K562 (cell line): Measurements from ENCODE around the gene ABHD8. TPM values are rescaled to one million over a fixed set of nuclear protein-coding genes. Genes with fewer than 3 reads are reported as not detected.

Experiments used
- ATAC-seq: fragments of 200-7000 bp; cut with Tn5 transposase; 3 replicates; pipeline ENCODE4 v1.9.1; 2020; ENCODE audit warnings: moderate library complexity
- BruUV-seq: library from RNA; stranded (reverse); fragments of 400-500 nt; replicated peaks from 2 replicates; lab custom pipeline; 2021; lab: Mats Ljungman, UMichigan
- CTCF ChIA-PET: fragments of 300-600 bp; formaldehyde crosslinking; extraction: SDS; loops from one replicate; lab custom pipeline; 2021; ENCODE audit warnings: low intra/inter-chr PET ratio; lab: Yijun Ruan, JAX
- POLR2A ChIA-PET: fragments of 300-600, 350-650 bp; sonication (Branson Sonifier 250); formaldehyde crosslinking; extraction: SDS; loops from one replicate; lab custom pipeline; 2021; ENCODE audit warnings: antibody characterized with exemption, inconsistent platforms; lab: Yijun Ruan, JAX
- DNase-seq, 4 experiments: peaks; one replicate each; pipeline versions ENCODE4 v3.0.0 to v3.0.0-alpha.2; 2011 to 2018; ENCODE audit warnings: low spot score in 3 of 4, mixed read lengths in 3 of 4; ENCODE audit errors: extremely low read depth in 1 of 4
- FAIRE-seq: peaks from 2 replicates; lab custom pipeline; 2011; peaks lifted over from hg19 to GRCh38; lab: Jason Lieb, UNC
- H2AFZ ChIP-seq: 2 replicates; pipeline ENCODE4 v1.6.0; 2011; ENCODE audit warnings: low read depth, low read length, control low read depth, inconsistent platforms
- H3K27ac ChIP-seq: fragments of 200-600 bp; 3 replicates; pipeline ENCODE4 v1.8.0; 2011; ENCODE audit warnings: low read depth, mild to moderate bottlenecking, control low read depth, inconsistent platforms, low read length, moderate library complexity, mixed read lengths; ENCODE audit errors: extremely low read depth
- H3K27me3 ChIP-seq, 2 experiments: fragments of 300-600 bp in 1 of 2; 2 replicates in 1 of 2; 3 replicates in 1 of 2; pipeline versions ENCODE4 v1.6.0 to v1.8.0; 2011; ENCODE audit warnings: inconsistent platforms in 2 of 2, low read length in 2 of 2, mild to moderate bottlenecking in 1 of 2, mixed read lengths in 1 of 2, moderate library complexity in 1 of 2; ENCODE audit not compliant: control insufficient read depth in 2 of 2, insufficient read depth in 2 of 2
- H3K36me3 ChIP-seq: fragments of 300-600 bp; 3 replicates; pipeline ENCODE4 v1.8.0; 2011; ENCODE audit warnings: mild to moderate bottlenecking, low read length, inconsistent platforms; ENCODE audit not compliant: control insufficient read depth, insufficient read depth
- H3K4me1 ChIP-seq, 2 experiments: fragments of 200-600 bp in 1 of 2; replicated peaks in 1 of 2; 2 replicates in 1 of 2; 3 replicates in 1 of 2; pipeline versions ENCODE4 v1.5.1 to v1.8.0; 2011; ENCODE audit warnings: inconsistent platforms in 2 of 2, low read length in 2 of 2, mild to moderate bottlenecking in 1 of 2, mixed read lengths in 1 of 2, moderate library complexity in 1 of 2; ENCODE audit not compliant: control insufficient read depth in 2 of 2, insufficient read depth in 2 of 2
- H3K4me2 ChIP-seq: 2 replicates; pipeline ENCODE4 v1.6.1; 2011; ENCODE audit warnings: low read length, control low read depth, inconsistent platforms, mixed read lengths; ENCODE audit not compliant: insufficient read depth
- H3K4me3 ChIP-seq: fragments of 200-600 bp; sonication (generic), shearing (Covaris generic); 2 replicates; pipeline ENCODE4 v1.5.1; 2016; ENCODE audit warnings: control low read depth, inconsistent platforms
- H3K79me2 ChIP-seq: fragments of 200-600 bp; 3 replicates; pipeline ENCODE4 v1.8.0; 2011; ENCODE audit warnings: low read length, inconsistent platforms; ENCODE audit not compliant: control insufficient read depth, insufficient read depth
- H3K9ac ChIP-seq, 2 experiments: 2 replicates each; pipeline versions ENCODE4 v1.6.0 to v1.6.1; 2011; ENCODE audit warnings: low read depth in 2 of 2, low read length in 2 of 2, control low read depth in 1 of 2, inconsistent platforms in 1 of 2, mild to moderate bottlenecking in 1 of 2, mixed read lengths in 1 of 2; ENCODE audit not compliant: insufficient read depth in 1 of 2
- H3K9me1 ChIP-seq: one replicate; pipeline ENCODE4 v1.6.0; 2011; ENCODE audit warnings: inconsistent platforms, mild to moderate bottlenecking, low read length, moderate library complexity; ENCODE audit not compliant: control insufficient read depth, insufficient read depth
- H3K9me3 ChIP-seq: replicated peaks from 2 replicates; pipeline ENCODE4 v1.5.1; 2011; ENCODE audit warnings: low read depth, low read length, inconsistent platforms; ENCODE audit not compliant: control insufficient read depth, insufficient read depth
- H4K20me1 ChIP-seq: replicated peaks from 2 replicates; pipeline ENCODE4 v1.6.1; 2011; ENCODE audit warnings: low read length, inconsistent platforms, mixed read lengths; ENCODE audit not compliant: control insufficient read depth, insufficient read depth
- ERF ChIP-seq: fragments of 450-650 bp; formaldehyde crosslinking; IDR thresholded peaks from 2 replicates; pipeline ENCODE4 v1.4.0; 2020; ENCODE audit warnings: mild to moderate bottlenecking, mixed read lengths
- ETV5 ChIP-seq: sonication (generic); formaldehyde crosslinking; IDR thresholded peaks from 2 replicates; pipeline ENCODE4 v1.4.0; 2020; ENCODE audit warnings: low read depth, mild to moderate bottlenecking, missing genetic modification reagents
- HDAC1 ChIP-seq, 2 experiments: fragments of 450-650 bp; IDR thresholded peaks; 2 replicates each; pipeline ENCODE4 v1.6.1; 2016 to 2017; ENCODE audit warnings: inconsistent platforms in 1 of 2, mild to moderate bottlenecking in 1 of 2, moderate library complexity in 1 of 2
- HNRNPL ChIP-seq: fragments of 200-400 bp; formaldehyde crosslinking; IDR thresholded peaks from 2 replicates; pipeline ENCODE4 v1.6.1; 2017; ENCODE audit warnings: low read depth, mild to moderate bottlenecking, low read length
- HNRNPLL ChIP-seq: fragments of 200-400 bp; formaldehyde crosslinking; IDR thresholded peaks from 2 replicates; pipeline ENCODE4 v1.6.1; 2017; ENCODE audit warnings: low read length, low read depth, mild to moderate bottlenecking; ENCODE audit not compliant: poor library complexity, severe bottlenecking
- KAT2B ChIP-seq: IDR thresholded peaks from one replicate; pipeline ENCODE4 v1.6.1; 2012; ENCODE audit warnings: low read depth, mild to moderate bottlenecking, control low read depth, inconsistent platforms, low read length, moderate library complexity
- KDM4B ChIP-seq, 2 experiments: fragments of 450-650 bp in 1 of 2; sonication (generic) in 1 of 2; IDR thresholded peaks; 2 replicates each; pipeline ENCODE4 v1.6.1; 2016 to 2017; ENCODE audit warnings: borderline replicate concordance in 2 of 2, antibody characterized with exemption in 1 of 2, low read depth in 1 of 2, mild to moderate bottlenecking in 1 of 2
- MYC ChIP-seq, 2 experiments: fragments of 250-450 bp in 1 of 2; sonication (Bioruptor Pico) in 1 of 2; IDR thresholded peaks; 2 replicates each; pipeline versions ENCODE4 v1.5.1 to v1.6.1; 2012 to 2021; ENCODE audit warnings: low read depth in 2 of 2, borderline replicate concordance in 1 of 2, improper control_type of control experiment in 1 of 2, low read length in 1 of 2, mild to moderate bottlenecking in 1 of 2, moderate library complexity in 1 of 2
- NCOA4 ChIP-seq: fragments of 450-650 bp; IDR thresholded peaks from 2 replicates; pipeline ENCODE4 v1.6.1; 2018; ENCODE audit warnings: mild to moderate bottlenecking; ENCODE audit not compliant: partially characterized antibody
- NONO ChIP-seq, 2 experiments: fragments of 200-400 bp in 1 of 2; fragments of 450-650 bp in 1 of 2; formaldehyde crosslinking in 1 of 2; IDR thresholded peaks; 2 replicates each; pipeline ENCODE4 v1.6.1; 2017; ENCODE audit warnings: low read depth in 2 of 2, mild to moderate bottlenecking in 2 of 2, moderate library complexity in 2 of 2, low read length in 1 of 2
- RBBP5 ChIP-seq: fragments of 200-600 bp; sonication (generic); IDR thresholded peaks from 2 replicates; pipeline ENCODE4 v1.6.1; 2012; ENCODE audit warnings: borderline replicate concordance, mild to moderate bottlenecking, low read length, control low read depth, inconsistent platforms; ENCODE audit not compliant: insufficient read depth, poor library complexity, severe bottlenecking
- RFX5 ChIP-seq: IDR thresholded peaks from 2 replicates; pipeline ENCODE4 v1.6.1; 2011; ENCODE audit warnings: low read depth, mild to moderate bottlenecking, improper control_type of control experiment, low read length
- SAP30 ChIP-seq: fragments of 200-600 bp; sonication (generic); IDR thresholded peaks from 2 replicates; pipeline ENCODE4 v1.6.1; 2012; ENCODE audit warnings: borderline replicate concordance, low read depth, mild to moderate bottlenecking, moderate library complexity, low read length, control low read depth, inconsistent platforms; ENCODE audit not compliant: insufficient read depth, poor library complexity, severe bottlenecking
- TSC22D4 ChIP-seq: fragments of 450-650 bp; IDR thresholded peaks from 2 replicates; pipeline ENCODE4 v1.6.1; 2016; ENCODE audit warnings: missing genetic modification characterization, missing biosample characterization, control low read depth
- XRCC4 ChIP-seq: IDR thresholded peaks from one replicate; pipeline ENCODE4 v1.6.1; 2011; ENCODE audit not compliant: insufficient read depth, insufficient read length; ENCODE audit errors: extremely low read depth
- ZNF24 ChIP-seq: fragments of 450-650 bp; IDR thresholded peaks from 2 replicates; pipeline ENCODE4 v1.6.1; 2016
- ZNF668 ChIP-seq: fragments of 250-450 bp; sonication (Bioruptor Pico); IDR thresholded peaks from 2 replicates; pipeline ENCODE4 v1.8.0; 2022; ENCODE audit warnings: mild to moderate bottlenecking, inconsistent platforms
- ZNF740 ChIP-seq, 3 experiments: fragments of 200-800 bp in 1 of 3; sonication (Bioruptor generic) in 1 of 3; sonication (generic) in 1 of 3; formaldehyde crosslinking in 1 of 3; IDR thresholded peaks; 2 replicates each; pipeline versions ENCODE4 v1.6.1 to v1.8.0; 2016 to 2022; ENCODE audit warnings: mild to moderate bottlenecking in 2 of 3, missing compliant biosample characterization in 2 of 3, missing genetic modification characterization in 2 of 3, missing genetic modification reagents in 1 of 3
- WGBS: fragments of 100-300 bp; shearing (Covaris generic); methylation state at CpG from one replicate; pipeline ENCODE4 v1.1.6; 2016; ENCODE audit warnings: low coverage, mixed read lengths; ENCODE audit not compliant: insufficient coverage; ENCODE audit errors: missing lambda C conversion rate; 5-methylcytosine and 5-hydroxymethylcytosine counted together
- in situ Hi-C: fragments of 300-500 bp; cut with MboI; formaldehyde crosslinking; loops from 4 replicates; pipeline ENCODE4 v1.15.0; 2018; ENCODE audit warnings: inconsistent platforms, mixed read lengths
- intact Hi-C: fragments of 100-400 bp; cut with micrococcal nuclease; formaldehyde crosslinking; loops from 2 replicates; pipeline ENCODE4 v1.14.2; 2022
- polyA plus RNA-seq, 8 experiments: library from polyadenylated mRNA; depleted of rRNA in 4 of 8; stranded (reverse) in 5 of 8; unstranded in 3 of 8; fragments of >200 nt; fragmentation: Nextera tagmentation in 2 of 8; fragmentation: Illumina TruSeq in 1 of 8; extraction: Ambion mirVana in 2 of 8; extraction: Trizol in 1 of 8; gene quantifications; 2 replicates each; pipeline versions ENCODE4 v1.2.1 to v1.2.3, GENCODE V29; 2011 to 2014; ENCODE audit warnings: inconsistent platforms in 1 of 8, missing spikeins in 1 of 8
- total RNA-seq, 7 experiments: library from RNA; depleted of rRNA in 6 of 7; stranded (reverse); fragments of >200 nt in 6 of 7; fragmentation: Illumina TruSeq in 2 of 7; extraction: Trizol in 2 of 7; gene quantifications; 2 replicates each; pipeline versions ENCODE4 v1.2.1 to v1.2.3, GENCODE V29; 2011 to 2021; ENCODE audit warnings: low replicate concordance in 1 of 7

ABHD8 gene
- total and polyA plus RNA-seq, 9 of the 15 experiments (the other 6 are each of a cell fraction or from before 2014, with no cell fraction given), result 0.04 to 6.6 (median 2.0) TPM; not detected in 1

DNA sequence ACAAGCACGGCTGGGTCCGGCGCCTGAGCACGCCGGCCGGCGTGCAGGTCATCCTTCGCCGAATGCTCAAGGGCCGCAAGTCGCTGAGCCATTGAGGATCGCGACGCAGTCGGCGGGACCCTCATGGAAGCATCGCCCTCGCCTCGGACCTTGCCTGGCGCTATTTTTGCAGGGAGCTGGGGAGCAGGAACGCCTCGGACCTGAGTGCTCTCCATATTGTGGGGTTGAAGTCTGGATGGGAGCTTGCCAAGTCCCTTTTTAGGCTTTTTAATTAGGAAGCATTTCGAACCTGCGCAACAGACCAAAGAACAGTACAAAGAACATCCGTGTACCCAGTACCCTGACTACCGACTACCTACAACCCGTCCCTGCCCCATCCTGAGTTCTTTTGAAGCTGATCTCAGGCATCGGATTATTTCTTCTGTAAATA lies 3.1 kb upstream of the ABHD8 start:
- Histone ChIP-seq H3K9me3 (no peaks in the 10 kb centered on the region), H3K9me1 (no peaks in the 10 kb centered on the region), H3K79me2 (peaks cover 51% of the 10 kb centered on the region), H3K4me3 (peak overlapping the region; percentile 58), H3K4me1 (peaks cover 32 to 68% of the 10 kb centered on the region in 2 experiments; a peak in 4 of 5 replicates), H3K4me2 (peak overlapping the region; percentile 94), H3K27ac (peak overlapping the region; percentile 86), H4K20me1 (0 out of 2 replicates have a peak, but pooled peaks cover 5% of the 10 kb centered on the region), H3K9ac (peak overlapping the region; percentile 84 to 94), H2AFZ (peak overlapping the region; percentile 85), H3K36me3 (peaks cover 16% of the 10 kb centered on the region), H3K27me3 (no peaks in the 10 kb centered on the region)
- intact Hi-C loops (no loop called here), in situ Hi-C loops (no loop called here)
- DNase-seq (no peak), FAIRE-seq (peak; percentile 11), ATAC-seq (no peak)
- ChIA-PET POLR2A (interaction anchor here (0.7 to 7.7 kb wide), 4 partner anchors 18 to 975 kb away, joined by 4 to 78 read pairs (median 4); partner anchors contain the start of genes ANO8 and JUND), CTCF (interaction anchor here (1.1 kb wide), 1 partner anchor 28 kb away, joined by 3 read pairs; the partner anchor contains the start of gene ANO8)
- under 1% methylated on average over 28 of the region's 28 CpGs for WGBS
- no TSS peak for BruUV-seq
- TF ChIP-seq ZNF24 (no peak), XRCC4 (no peak), HNRNPLL (peak; percentile 49), MYC (IDR thresholded peaks at IDR 0.05; ENCODE audit: low read depth, low read length) (peak; percentile 9; the same call in 1 of the 2 replicates), MYC (CRISPR knock-in tag; IDR thresholded peaks at IDR 0.05; ENCODE audit: borderline replicate concordance, low read depth) (no peak), NONO (IDR thresholded peaks at IDR 0.05; ENCODE audit: low read depth in 2 of 2, low read length in 1 of 2) (no peak), ZNF668 (CRISPR knock-in tag) (no peak), HDAC1 (IDR thresholded peaks at IDR 0.05) (no peak), ERF (CRISPR knock-in tag) (0 out of 2 replicates have a peak, but pooled peaks have one; percentile 2), KDM4B (IDR thresholded peaks at IDR 0.05; ENCODE audit: borderline replicate concordance in 2 of 2, low read depth in 1 of 2) (no peak), TSC22D4 (tag) (no peak), NCOA4 (no peak), KAT2B (no peak), RFX5 (no peak), ZNF740 (CRISPR knock-in tag; IDR thresholded peaks at IDR 0.05) (no peak), ZNF740 (tag; IDR thresholded peaks at IDR 0.05) (no peak), HNRNPL (0 out of 2 replicates have a peak, but pooled peaks have one; percentile 21), ETV5 (CRISPR knock-in tag) (0 out of 2 replicates have a peak, but pooled peaks have one; percentile 4), SAP30 (peak; percentile 24), RBBP5 (peak; percentile 74)
